Left lung (tissue), 10 donors: ENCODE results near the gene DPYSL4. TPM values are rescaled to one million over a fixed set of nuclear protein-coding genes. Genes with fewer than 3 reads are reported as not detected.
A peak's percentile ranks its signal among the peaks of the same experiment; 100 is the strongest.

Experiments
- ATAC-seq: fragments of 200-7000 bp; cut with Tn5 transposase; one replicate; pipeline ENCODE4 v1.9.1; 2020; ENCODE audit warnings: moderate library complexity
- DNase-seq, 4 donors: peaks; one replicate each; pipeline ENCODE4 v3.0.0-alpha.2; 2013 to 2020
- H3K27ac ChIP-seq, 2 donors: fragments of 200-600 bp; sonication (generic) in 1 of 2; one replicate each; pipeline versions ENCODE4 v1.5.0 to v1.8.0; 2020 to 2021
- H3K27me3 ChIP-seq, 2 donors: fragments of 200-600 bp; sonication (generic) in 1 of 2; one replicate each; pipeline versions ENCODE4 v1.5.0 to v1.8.0; 2020 to 2021
- H3K36me3 ChIP-seq, 2 donors: fragments of 200-600 bp; sonication (generic) in 1 of 2; one replicate each; pipeline versions ENCODE4 v1.5.0 to v1.8.0; 2020 to 2021
- H3K4me1 ChIP-seq, 2 donors: fragments of 200-600 bp; one replicate each; pipeline ENCODE4 v1.8.0; 2021
- H3K4me3 ChIP-seq, 2 donors: fragments of 200-600 bp; sonication (generic) in 1 of 2; one replicate each; pipeline versions ENCODE4 v1.5.0 to v1.8.0; 2020 to 2021; ENCODE audit warnings: mild to moderate bottlenecking in 1 of 2
- H3K9me3 ChIP-seq, 2 donors: fragments of 200-600 bp; sonication (generic) in 1 of 2; one replicate each; pipeline versions ENCODE4 v1.5.0 to v1.8.0; 2020 to 2021
- CTCF ChIP-seq, 2 donors: fragments of 200-600 bp; sonication (generic) in 1 of 2; IDR thresholded peaks; one replicate each; pipeline versions ENCODE4 v1.5.0 to v1.8.0; 2021; ENCODE audit warnings: antibody characterized with exemption in 2 of 2
- intact Hi-C, 2 donors: fragments of 100-400 bp; cut with DNase I; formaldehyde crosslinking; loops; one replicate each; pipeline versions ENCODE4 v1.11.2 to v1.14.2; 2022
- polyA plus RNA-seq, 6 donors: library from polyadenylated mRNA; unstranded; fragments of 120-200 nt; gene quantifications; one replicate each; pipeline ENCODE4 v1.2.1, GENCODE V29; 2013; ENCODE audit not compliant: insufficient read length in 6 of 6
- total RNA-seq, 2 donors: library from RNA; stranded (reverse); fragmentation: NEBNext Ultra II Directional; extraction: Animal tissue kit (Norgen Biotek cat#: 25700); gene quantifications; one replicate each; pipeline ENCODE4 v1.2.1, GENCODE V29; 2021
- donor health status: DM: no; HTN: yes; CAD: no.
- donor health status: DM: no; HTN: no; CAD: no.

Gene DPYSL4
- total and polyA plus RNA-seq, 8 donors = 1.3 to 14.6 (median 10.4) TPM

GRCh38 chr10:132162021-132162531 is 24.7 kb upstream of the DPYSL4 start:
- no peak overlapping the region for H3K4me3 ChIP-seq
- DNase-seq (no peak), ATAC-seq (no peak)
- no peaks in the 10 kb centered on the region for H3K9me3 ChIP-seq
- intact Hi-C loops = no loop called here
- no peaks in the 10 kb centered on the region for H3K4me1 ChIP-seq
- peaks cover 0 to 31% of the 10 kb centered on the region in 2 donors for H3K27me3 ChIP-seq
- TF ChIP-seq CTCF (IDR thresholded peaks at IDR 0.05) = no peak
- no peak overlapping the region for H3K27ac ChIP-seq
- H3K36me3 ChIP-seq = no peaks in the 10 kb centered on the region

- DNase-seq (peak in 1 of 4 donors; percentile 30), ATAC-seq (no peak)
- no peaks in the 10 kb centered on the region for H3K4me1 ChIP-seq
- no peak overlapping the region for H3K4me3 ChIP-seq
- H3K27ac ChIP-seq = no peak overlapping the region
- no peaks in the 10 kb centered on the region for H3K36me3 ChIP-seq
- intact Hi-C loops = no loop called here
- H3K27me3 ChIP-seq = peaks cover 0 to 31% of the 10 kb centered on the region in 2 donors
- no peaks in the 10 kb centered on the region for H3K9me3 ChIP-seq
- no peak for TF ChIP-seq CTCF (IDR thresholded peaks at IDR 0.05)
Measured at GRCh38 chr10:132162590-132163277, 24.0 kb upstream of the DPYSL4 start.

GRCh38 chr10:132163278-132163765 is 23.4 kb upstream of the DPYSL4 start:
- intact Hi-C loops = no loop called here
- Histone ChIP-seq H3K27ac (no peak overlapping the region), H3K9me3 (no peaks in the 10 kb centered on the region), H3K27me3 (peaks cover 0 to 37% of the 10 kb centered on the region in 2 donors), H3K4me3 (no peak overlapping the region), H3K36me3 (no peaks in the 10 kb centered on the region), H3K4me1 (no peaks in the 10 kb centered on the region)
- ATAC-seq (no peak), DNase-seq (peak in 2 of 4 donors; percentile 29 to 64)
- peak in 1 of 2 donors; percentile 16 for TF ChIP-seq CTCF (IDR thresholded peaks at IDR 0.05)

GRCh38 chr10:132163826-132164515 is 22.8 kb upstream of the DPYSL4 start:
- peak in 2 of 4 donors; percentile 16 to 55 for DNase-seq
- TF ChIP-seq CTCF (IDR thresholded peaks at IDR 0.05) = no peak
- H3K9me3 ChIP-seq = no peaks in the 10 kb centered on the region
- H3K4me1 ChIP-seq = no peaks in the 10 kb centered on the region
- no peak overlapping the region for H3K27ac ChIP-seq
- ATAC-seq = no peak
- intact Hi-C loops = no loop called here
- H3K27me3 ChIP-seq = peaks cover 0 to 43% of the 10 kb centered on the region in 2 donors
- H3K36me3 ChIP-seq = no peaks in the 10 kb centered on the region
- no peak overlapping the region for H3K4me3 ChIP-seq

GRCh38 chr10:132164761-132165278 is 21.9 kb upstream of the DPYSL4 start:
- Histone ChIP-seq H3K4me1 (no peaks in the 10 kb centered on the region), H3K27ac (no peak overlapping the region), H3K4me3 (no peak overlapping the region), H3K36me3 (no peaks in the 10 kb centered on the region), H3K9me3 (no peaks in the 10 kb centered on the region), H3K27me3 (peaks cover 0 to 50% of the 10 kb centered on the region in 2 donors)
- ATAC-seq (no peak), DNase-seq (peak in 2 of 4 donors; percentile 27 to 71)
- no peak for TF ChIP-seq CTCF (IDR thresholded peaks at IDR 0.05)
- intact Hi-C loops = no loop called here
